Measurements from ENCODE around the gene KRT40.
"Not testable (repeated sequence)": the region's sequence is repeated elsewhere in the genome, so short reads cannot be mapped to it uniquely, and the experiment has no call there.

KRT40 gene

DNA sequence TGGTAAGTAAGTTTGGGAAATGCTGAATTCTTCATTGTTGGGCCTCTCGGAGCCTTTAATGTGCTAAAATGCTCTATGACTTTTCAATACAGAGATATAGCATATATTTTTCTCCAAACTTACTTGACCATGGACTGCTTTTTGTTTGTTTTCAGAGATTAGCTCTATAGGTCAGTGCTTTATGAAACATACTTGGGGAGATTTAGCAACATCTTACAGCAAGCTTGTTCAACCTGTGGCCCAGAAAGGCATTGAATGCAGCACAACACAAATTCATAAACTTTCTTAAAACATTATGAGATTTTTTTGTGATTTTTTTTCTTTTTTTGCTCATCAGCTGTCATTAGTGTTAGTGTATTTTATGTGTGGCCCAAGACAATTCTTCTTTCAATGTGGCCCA, 25.8 kb upstream of the KRT40 start:
- Mint-ChIP-seq H3K27me3 (peaks cover 10 to 20% of the 10 kb centered on the region in 2 donors), H3K36me3 (ENCODE audit: insufficient read depth) (no peaks in the 10 kb centered on the region), H3K4me1 (ENCODE audit: low read depth in 2 of 2) (no peaks in the 10 kb centered on the region)

GRCh38 chr17:41009301-41009760, 25.2 kb upstream of the KRT40 start:
- DNase-seq (no peak), ATAC-seq (replicated peaks) (no peak)
- Mint-ChIP-seq H3K9me3 (no peaks in the 10 kb centered on the region), H3K4me3 (no peak overlapping the region), H3K36me3 (ENCODE audit: insufficient read depth) (no peaks in the 10 kb centered on the region), H3K4me1 (ENCODE audit: low read depth in 2 of 2) (no peaks in the 10 kb centered on the region), H3K27ac (no peak overlapping the region), H3K27me3 (peaks cover 7 to 23% of the 10 kb centered on the region in 2 donors)

More for the DNA sequence above, 25.8 kb upstream of the KRT40 start:
- Mint-ChIP-seq H3K9me3 (no peaks in the 10 kb centered on the region), H3K27ac (no peak overlapping the region), H3K4me3 (no peak overlapping the region)
- ATAC-seq (replicated peaks) (no peak), DNase-seq (no peak)

DNA sequence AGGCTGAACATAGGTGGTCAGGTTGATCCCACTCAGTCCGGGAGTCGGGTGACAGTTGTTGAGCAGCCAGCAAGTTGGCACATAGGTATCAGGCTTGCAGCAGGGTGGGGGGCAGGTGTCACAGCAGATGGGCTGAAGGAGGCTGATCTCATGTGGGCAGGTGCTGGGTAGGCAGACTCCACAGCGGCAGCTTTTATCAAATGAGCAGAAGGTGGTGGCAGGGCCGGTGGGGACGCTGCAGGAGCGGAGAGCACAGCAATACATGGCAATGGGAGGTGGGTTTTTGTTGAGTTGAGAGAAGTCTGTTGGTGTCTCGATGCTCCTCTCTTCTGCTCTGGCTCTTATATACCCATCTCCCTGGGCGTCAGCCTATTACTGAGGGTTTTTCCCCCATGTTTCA, 24.7 kb upstream of the KRT40 start, which contains the start of gene KRTAP3-1:
Gene KRTAP3-1, minus strand, starts transcription at position 318 of the 400 bp plus-strand sequence. Its CDS starts 54 bp downstream, at position 264.
- no peaks in the 10 kb centered on the region for H3K36me3 Mint-ChIP-seq (ENCODE audit: insufficient read depth)

DNA sequence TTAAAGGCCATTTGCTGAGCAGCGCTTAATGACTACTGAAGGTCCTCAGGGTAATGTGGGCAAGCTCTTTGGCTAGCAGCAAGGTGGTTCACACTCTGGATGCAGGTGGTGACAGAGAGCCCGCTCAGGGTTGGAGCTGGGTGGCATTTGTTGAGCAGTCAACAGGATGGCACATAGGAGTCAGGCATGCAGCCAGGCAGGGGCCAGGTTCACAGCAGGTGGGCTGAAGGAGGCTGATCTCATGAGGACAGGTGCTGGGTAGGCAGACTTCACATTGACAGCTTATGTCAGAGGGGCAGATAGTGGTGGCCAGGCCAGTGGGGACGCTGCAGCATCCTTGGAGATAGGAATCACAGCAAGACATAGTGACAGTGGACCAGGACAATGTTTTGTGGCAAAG, 20.3 kb upstream of the KRT40 start:
- no peak for ATAC-seq (replicated peaks)
- H3K4me1 Mint-ChIP-seq (ENCODE audit: low read depth in 2 of 2), result no peaks in the 10 kb centered on the region
- H3K4me3 Mint-ChIP-seq, result no peak overlapping the region

More for the DNA sequence above, 24.7 kb upstream of the KRT40 start, which contains the start of gene KRTAP3-1:
- Mint-ChIP-seq H3K4me1 (ENCODE audit: low read depth in 2 of 2) (no peaks in the 10 kb centered on the region), H3K27me3 (peaks cover 12 to 28% of the 10 kb centered on the region in 2 donors), H3K27ac (no peak within 1 kb of the TSS), H3K4me3 (no peak within 1 kb of the TSS), H3K9me3 (no peaks in the 10 kb centered on the region)
- DNase-seq, result no peak
- no peak for ATAC-seq (replicated peaks)

GRCh38 chr17:41003926-41004325, 19.8 kb upstream of the KRT40 start:
- Mint-ChIP-seq H3K4me1 (ENCODE audit: low read depth in 2 of 2) (no peaks in the 10 kb centered on the region), H3K27me3 (peaks cover 50 to 56% of the 10 kb centered on the region in 2 donors), H3K36me3 (ENCODE audit: insufficient read depth) (no peaks in the 10 kb centered on the region), H3K27ac (no peak overlapping the region), H3K4me3 (no peak overlapping the region), H3K9me3 (no peaks in the 10 kb centered on the region)
- ATAC-seq (replicated peaks) (no peak), DNase-seq (no peak)

More for the DNA sequence above, 20.3 kb upstream of the KRT40 start:
- Mint-ChIP-seq H3K27me3 (peaks cover 45 to 54% of the 10 kb centered on the region in 2 donors), H3K36me3 (ENCODE audit: insufficient read depth) (no peaks in the 10 kb centered on the region), H3K9me3 (no peaks in the 10 kb centered on the region), H3K27ac (no peak overlapping the region)
- no peak for DNase-seq

- H3K27ac Mint-ChIP-seq, result no peak overlapping the region
- H3K4me3 Mint-ChIP-seq, result no peak overlapping the region
- no peaks in the 10 kb centered on the region for H3K4me1 Mint-ChIP-seq (ENCODE audit: low read depth in 2 of 2)
- H3K27me3 Mint-ChIP-seq, result peaks cover 54 to 61% of the 10 kb centered on the region in 2 donors
- H3K9me3 Mint-ChIP-seq, result no peaks in the 10 kb centered on the region
- H3K36me3 Mint-ChIP-seq (ENCODE audit: insufficient read depth), result no peaks in the 10 kb centered on the region
- DNase-seq, result no peak
- ATAC-seq (replicated peaks), result no peak
Observed at GRCh38 chr17:41002814-41003213, 18.7 kb upstream of the KRT40 start.

DNA sequence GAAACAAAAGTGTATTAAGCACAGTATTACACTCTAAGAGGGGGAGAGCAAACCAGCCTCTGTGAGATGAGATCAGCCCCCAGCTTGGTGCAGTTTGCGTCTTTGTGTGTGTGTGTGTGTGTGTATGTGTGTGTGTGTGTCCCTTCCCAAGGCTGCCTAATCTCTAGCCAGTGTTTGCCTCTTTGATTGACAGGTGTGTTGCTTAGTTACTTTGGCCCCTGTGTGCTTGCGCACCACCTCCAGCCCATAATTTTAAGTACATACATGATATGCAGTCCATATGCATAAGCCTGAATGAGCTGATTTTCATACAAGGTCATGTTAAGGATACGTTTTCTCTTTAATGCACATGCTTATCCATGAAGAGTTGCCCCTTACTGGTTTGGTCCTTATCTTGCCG, 17.7 kb upstream of the KRT40 start:
- Mint-ChIP-seq H3K36me3 (ENCODE audit: insufficient read depth) (no peaks in the 10 kb centered on the region), H3K27ac (no peak overlapping the region), H3K27me3 (peaks cover 64 to 71% of the 10 kb centered on the region in 2 donors), H3K9me3 (no peaks in the 10 kb centered on the region), H3K4me3 (no peak overlapping the region), H3K4me1 (ENCODE audit: low read depth in 2 of 2) (no peaks in the 10 kb centered on the region)
- ATAC-seq (replicated peaks) (no peak), DNase-seq (no peak)

GRCh38 chr17:40999563-40999962, 15.4 kb upstream of the KRT40 start, which contains the start of gene KRTAP3-2:
KRTAP3-2 (minus strand) TSS chr17:40999906; CDS start chr17:40999853, 53 bp downstream.
- H3K4me1 Mint-ChIP-seq (ENCODE audit: low read depth in 2 of 2); ATAC-seq (replicated peaks); H3K27ac Mint-ChIP-seq; H3K4me3 Mint-ChIP-seq; H3K9me3 Mint-ChIP-seq; DNase-seq; H3K36me3 Mint-ChIP-seq (ENCODE audit: insufficient read depth): not testable (repeated sequence)
- peaks cover 76 to 86% of the 10 kb centered on the region in 2 donors for H3K27me3 Mint-ChIP-seq

DNA sequence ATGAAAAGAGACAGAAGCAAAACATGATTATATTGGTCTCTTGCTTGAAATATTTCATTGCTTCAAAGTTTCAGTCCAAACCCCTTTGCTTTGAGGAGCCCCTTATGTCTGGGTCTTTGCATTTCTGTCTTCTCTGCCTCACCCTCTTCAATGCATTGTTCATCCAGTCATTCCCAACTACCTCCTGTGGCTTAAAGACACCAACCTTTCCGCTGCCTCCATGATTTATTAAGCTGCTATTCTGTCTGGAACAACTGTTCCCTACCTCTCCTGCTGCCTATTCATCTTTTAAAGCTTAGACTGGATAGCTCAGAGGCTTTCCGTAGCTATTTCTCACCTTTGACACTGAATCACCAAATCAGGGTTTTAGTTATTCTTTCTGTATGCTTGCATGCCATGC, 13.2 kb upstream of the KRT40 start:
- H3K4me1 Mint-ChIP-seq (ENCODE audit: low read depth in 2 of 2), result no peaks in the 10 kb centered on the region
- no peaks in the 10 kb centered on the region for H3K9me3 Mint-ChIP-seq
- DNase-seq (no peak), ATAC-seq (replicated peaks) (no peak)
- H3K27ac Mint-ChIP-seq, result no peak overlapping the region
- H3K4me3 Mint-ChIP-seq, result no peak overlapping the region
- H3K36me3 Mint-ChIP-seq (ENCODE audit: insufficient read depth), result no peaks in the 10 kb centered on the region
- peaks cover 83 to 84% of the 10 kb centered on the region in 2 donors for H3K27me3 Mint-ChIP-seq

- H3K4me3 Mint-ChIP-seq, result no peak overlapping the region
- no peaks in the 10 kb centered on the region for H3K9me3 Mint-ChIP-seq
- H3K27me3 Mint-ChIP-seq, result peaks cover 83 to 84% of the 10 kb centered on the region in 2 donors
- no peak overlapping the region for H3K27ac Mint-ChIP-seq
- H3K4me1 Mint-ChIP-seq (ENCODE audit: low read depth in 2 of 2), result no peaks in the 10 kb centered on the region
- H3K36me3 Mint-ChIP-seq (ENCODE audit: insufficient read depth), result no peaks in the 10 kb centered on the region
- no peak for DNase-seq
- no peak for ATAC-seq (replicated peaks)
Observed at GRCh38 chr17:40996829-40997228, 12.7 kb upstream of the KRT40 start.

DNA sequence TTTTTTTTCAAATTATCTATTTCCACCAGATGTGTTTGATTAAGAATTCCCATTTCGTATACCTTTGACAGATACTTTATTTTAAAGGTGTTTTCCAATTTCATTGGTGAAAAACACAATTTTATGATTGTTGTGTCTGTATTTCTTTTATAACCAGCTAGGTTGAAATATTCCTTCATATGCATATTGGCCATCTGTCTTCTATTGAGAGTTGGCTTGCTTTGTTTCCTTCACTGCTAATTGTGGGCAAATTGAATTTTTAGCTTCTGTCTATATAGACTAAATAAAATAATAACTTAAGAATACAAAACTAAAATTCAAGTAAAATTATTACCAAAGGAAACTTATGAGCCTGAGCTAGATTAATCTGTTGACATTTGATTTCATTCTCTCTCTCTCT, 11.0 kb upstream of the KRT40 start:
- H3K4me3 Mint-ChIP-seq, result no peak overlapping the region
- H3K27ac Mint-ChIP-seq, result no peak overlapping the region
- H3K9me3 Mint-ChIP-seq, result no peaks in the 10 kb centered on the region
- H3K27me3 Mint-ChIP-seq, result peaks cover 72 to 73% of the 10 kb centered on the region in 2 donors
- DNase-seq (no peak), ATAC-seq (replicated peaks) (no peak)
- no peaks in the 10 kb centered on the region for H3K36me3 Mint-ChIP-seq (ENCODE audit: insufficient read depth)
- H3K4me1 Mint-ChIP-seq (ENCODE audit: low read depth in 2 of 2), result no peaks in the 10 kb centered on the region

DNA sequence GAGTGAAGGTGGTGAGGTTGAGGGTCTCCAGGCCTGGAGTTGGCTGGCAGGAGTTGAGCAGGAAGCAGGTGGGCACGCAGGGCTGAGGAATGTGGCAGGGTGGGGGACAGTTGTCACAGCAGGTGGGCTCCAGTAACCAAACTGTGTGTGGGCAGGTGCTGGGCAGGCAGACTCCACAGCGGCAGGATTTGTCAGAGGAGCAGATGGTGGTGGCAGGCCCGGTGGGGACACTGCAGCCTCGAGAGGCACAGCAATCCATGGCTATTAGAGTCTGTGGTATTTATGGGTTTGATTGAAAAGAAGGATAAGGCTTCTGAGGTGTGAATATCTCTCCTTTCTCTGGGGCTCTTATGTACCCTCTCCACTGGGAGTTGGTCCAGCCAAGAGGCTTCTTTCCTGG, 9.7 kb upstream of the KRT40 start, which contains the start of gene KRTAP3-3:
Gene KRTAP3-3, minus strand, starts transcription at position 326 of the 400 bp plus-strand sequence. Its CDS starts 67 bp downstream, at position 259.
- peaks cover 59 to 62% of the 10 kb centered on the region in 2 donors for H3K27me3 Mint-ChIP-seq
- no peaks in the 10 kb centered on the region for H3K9me3 Mint-ChIP-seq
- no peak within 1 kb of the TSS for H3K27ac Mint-ChIP-seq
- H3K4me3 Mint-ChIP-seq, result no peak within 1 kb of the TSS
- DNase-seq (no peak), ATAC-seq (replicated peaks) (no peak)
- H3K4me1 Mint-ChIP-seq (ENCODE audit: low read depth in 2 of 2), result no peaks in the 10 kb centered on the region
- H3K36me3 Mint-ChIP-seq (ENCODE audit: insufficient read depth), result no peaks in the 10 kb centered on the region

GRCh38 chr17:40993084-40993483, 9.0 kb upstream of the KRT40 start:
- ATAC-seq (replicated peaks), result no peak
- no peaks in the 10 kb centered on the region for H3K36me3 Mint-ChIP-seq (ENCODE audit: insufficient read depth)
- no peak for DNase-seq
- H3K4me3 Mint-ChIP-seq, result no peak overlapping the region
- H3K4me1 Mint-ChIP-seq (ENCODE audit: low read depth in 2 of 2), result no peaks in the 10 kb centered on the region
- peaks cover 52 to 55% of the 10 kb centered on the region in 2 donors for H3K27me3 Mint-ChIP-seq
- no peaks in the 10 kb centered on the region for H3K9me3 Mint-ChIP-seq
- H3K27ac Mint-ChIP-seq, result no peak overlapping the region

- no peaks in the 10 kb centered on the region for H3K36me3 Mint-ChIP-seq (ENCODE audit: insufficient read depth)
- no peak overlapping the region for H3K27ac Mint-ChIP-seq
- DNase-seq (no peak), ATAC-seq (replicated peaks) (no peak)
- no peak overlapping the region for H3K4me3 Mint-ChIP-seq
- no peaks in the 10 kb centered on the region for H3K4me1 Mint-ChIP-seq (ENCODE audit: low read depth in 2 of 2)
- peaks cover 51 to 55% of the 10 kb centered on the region in 2 donors for H3K27me3 Mint-ChIP-seq
- H3K9me3 Mint-ChIP-seq, result no peaks in the 10 kb centered on the region
Observed at GRCh38 chr17:40992666-40993065, 8.5 kb upstream of the KRT40 start.
